Panc1 (cell line): ENCODE data around the gene SLC9A8.

Source experiments
- POLR2AphosphoS5 ChIP-seq: IDR thresholded peaks from 2 replicates; pipeline ENCODE4 v1.6.1; 2012; ENCODE audit warnings: mild to moderate bottlenecking, low read depth, low read length, moderate library complexity
- REST ChIP-seq, 2 experiments: IDR thresholded peaks; 2 replicates each; pipeline ENCODE4 v1.6.1; 2011 to 2012; ENCODE audit warnings: low read depth in 2 of 2, control low read depth in 1 of 2, low read length in 1 of 2, mild to moderate bottlenecking in 1 of 2, moderate library complexity in 1 of 2; ENCODE audit not compliant: insufficient read depth in 1 of 2
- TCF7L2 ChIP-seq: IDR thresholded peaks from 2 replicates; pipeline ENCODE4 v1.6.1; 2011; ENCODE audit warnings: mild to moderate bottlenecking, low read depth, low read length, inconsistent platforms
- TF ChIP-seq, protein P1 (sequence below): fragments of 450-650 bp; IDR thresholded peaks from 2 replicates; pipeline ENCODE4 v1.5.1; 2017; ENCODE audit warnings: mild to moderate bottlenecking

DNA sequence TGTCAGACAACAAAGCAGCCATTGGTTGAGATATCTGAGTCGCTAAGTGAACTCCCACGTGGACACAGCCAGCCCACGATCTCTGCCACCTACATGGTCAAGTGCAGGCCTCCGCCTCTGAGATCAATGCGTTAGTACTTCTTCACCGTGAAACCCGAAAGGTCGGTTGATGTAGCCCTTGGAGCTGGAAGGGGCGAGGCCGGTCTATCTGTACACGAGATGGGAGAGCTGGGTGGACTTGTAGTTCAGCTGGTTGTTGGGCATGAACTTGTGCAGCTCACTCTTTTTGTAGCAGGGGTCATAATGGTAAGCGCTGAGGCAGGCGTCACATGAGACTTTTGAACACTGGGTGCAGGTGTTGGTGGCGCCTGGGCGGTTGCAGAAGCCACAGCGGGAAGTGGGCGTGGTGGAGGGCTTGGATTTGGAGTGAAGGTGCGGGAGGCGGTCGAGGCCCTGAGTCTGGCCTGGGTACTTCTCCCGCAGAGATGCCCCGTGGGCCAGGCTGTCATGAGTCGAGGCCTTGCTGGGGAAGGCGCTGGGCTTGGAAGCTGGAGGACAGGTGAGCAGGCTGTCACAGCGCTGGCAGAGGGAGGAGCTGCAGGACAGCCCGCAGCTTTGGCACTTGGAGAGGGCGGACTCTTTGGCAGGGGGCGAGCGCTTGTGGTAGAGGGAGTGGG is 92.9 kb downstream of the SLC9A8 start:
- TF ChIP-seq, protein P1, sequence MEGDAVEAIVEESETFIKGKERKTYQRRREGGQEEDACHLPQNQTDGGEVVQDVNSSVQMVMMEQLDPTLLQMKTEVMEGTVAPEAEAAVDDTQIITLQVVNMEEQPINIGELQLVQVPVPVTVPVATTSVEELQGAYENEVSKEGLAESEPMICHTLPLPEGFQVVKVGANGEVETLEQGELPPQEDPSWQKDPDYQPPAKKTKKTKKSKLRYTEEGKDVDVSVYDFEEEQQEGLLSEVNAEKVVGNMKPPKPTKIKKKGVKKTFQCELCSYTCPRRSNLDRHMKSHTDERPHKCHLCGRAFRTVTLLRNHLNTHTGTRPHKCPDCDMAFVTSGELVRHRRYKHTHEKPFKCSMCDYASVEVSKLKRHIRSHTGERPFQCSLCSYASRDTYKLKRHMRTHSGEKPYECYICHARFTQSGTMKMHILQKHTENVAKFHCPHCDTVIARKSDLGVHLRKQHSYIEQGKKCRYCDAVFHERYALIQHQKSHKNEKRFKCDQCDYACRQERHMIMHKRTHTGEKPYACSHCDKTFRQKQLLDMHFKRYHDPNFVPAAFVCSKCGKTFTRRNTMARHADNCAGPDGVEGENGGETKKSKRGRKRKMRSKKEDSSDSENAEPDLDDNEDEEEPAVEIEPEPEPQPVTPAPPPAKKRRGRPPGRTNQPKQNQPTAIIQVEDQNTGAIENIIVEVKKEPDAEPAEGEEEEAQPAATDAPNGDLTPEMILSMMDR, result no peak
- TF ChIP-seq REST (IDR thresholded peaks at IDR 0.05; ENCODE audit: insufficient read depth in 1 of 2, low read depth in 2 of 2, low read length in 1 of 2) (no peak), TCF7L2 (no peak), POLR2AphosphoS5 (no peak)
